Measurements from ENCODE around the gene SLX4IP.

GRCh38 chr20:10571313-10571815 lies 136.3 kb downstream of the SLX4IP start:
- no peak for TF ChIP-seq CTCF (IDR thresholded peaks at IDR 0.05; ENCODE audit: insufficient read depth, low read length)
- TF ChIP-seq, protein P1, sequence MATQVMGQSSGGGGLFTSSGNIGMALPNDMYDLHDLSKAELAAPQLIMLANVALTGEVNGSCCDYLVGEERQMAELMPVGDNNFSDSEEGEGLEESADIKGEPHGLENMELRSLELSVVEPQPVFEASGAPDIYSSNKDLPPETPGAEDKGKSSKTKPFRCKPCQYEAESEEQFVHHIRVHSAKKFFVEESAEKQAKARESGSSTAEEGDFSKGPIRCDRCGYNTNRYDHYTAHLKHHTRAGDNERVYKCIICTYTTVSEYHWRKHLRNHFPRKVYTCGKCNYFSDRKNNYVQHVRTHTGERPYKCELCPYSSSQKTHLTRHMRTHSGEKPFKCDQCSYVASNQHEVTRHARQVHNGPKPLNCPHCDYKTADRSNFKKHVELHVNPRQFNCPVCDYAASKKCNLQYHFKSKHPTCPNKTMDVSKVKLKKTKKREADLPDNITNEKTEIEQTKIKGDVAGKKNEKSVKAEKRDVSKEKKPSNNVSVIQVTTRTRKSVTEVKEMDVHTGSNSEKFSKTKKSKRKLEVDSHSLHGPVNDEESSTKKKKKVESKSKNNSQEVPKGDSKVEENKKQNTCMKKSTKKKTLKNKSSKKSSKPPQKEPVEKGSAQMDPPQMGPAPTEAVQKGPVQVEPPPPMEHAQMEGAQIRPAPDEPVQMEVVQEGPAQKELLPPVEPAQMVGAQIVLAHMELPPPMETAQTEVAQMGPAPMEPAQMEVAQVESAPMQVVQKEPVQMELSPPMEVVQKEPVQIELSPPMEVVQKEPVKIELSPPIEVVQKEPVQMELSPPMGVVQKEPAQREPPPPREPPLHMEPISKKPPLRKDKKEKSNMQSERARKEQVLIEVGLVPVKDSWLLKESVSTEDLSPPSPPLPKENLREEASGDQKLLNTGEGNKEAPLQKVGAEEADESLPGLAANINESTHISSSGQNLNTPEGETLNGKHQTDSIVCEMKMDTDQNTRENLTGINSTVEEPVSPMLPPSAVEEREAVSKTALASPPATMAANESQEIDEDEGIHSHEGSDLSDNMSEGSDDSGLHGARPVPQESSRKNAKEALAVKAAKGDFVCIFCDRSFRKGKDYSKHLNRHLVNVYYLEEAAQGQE (IDR thresholded peaks at IDR 0.05; ENCODE audit: insufficient replicate concordance, low read depth): no peak
- TF ChIP-seq SPI1 (IDR thresholded peaks at IDR 0.05; ENCODE audit: borderline replicate concordance, low read depth): no peak
- TF ChIP-seq POLR2AphosphoS5 (IDR thresholded peaks at IDR 0.05; ENCODE audit: low read depth): no peak
